B cell (primary cell): ENCODE data around the gene RASSF8. TPM values are rescaled to one million over a fixed set of nuclear protein-coding genes. Genes with fewer than 3 reads are reported as not detected.

ENCODE experiments used
- ATAC-seq: fragments of 200-7000 bp; cut with Tn5 transposase; one replicate; pipeline ENCODE4 v1.10.0; 2021; ENCODE audit warnings: low read depth, mild to moderate bottlenecking, moderate number of reproducible peaks, moderate library complexity
- CTCF ChIA-PET: fragments of 350-600 bp; sonication (Branson Sonifier 250); formaldehyde crosslinking; loops from one replicate; lab custom pipeline; 2021; ENCODE audit warnings: antibody characterized with exemption, inconsistent platforms; lab: Charles Lee
- POLR2A ChIA-PET: fragments of 350-600 bp; sonication (Branson Sonifier 250); formaldehyde crosslinking; loops from one replicate; lab custom pipeline; 2021; ENCODE audit warnings: antibody characterized with exemption; lab: Charles Lee
- DNase-seq: peaks from one replicate; pipeline ENCODE4 v3.0.0; 2013
- H2AFZ ChIP-seq: 2 replicates; pipeline ENCODE4 v1.6.1; 2012; ENCODE audit warnings: mild to moderate bottlenecking, low read depth, low read length; ENCODE audit not compliant: insufficient read depth, poor library complexity, severe bottlenecking
- H3K27ac ChIP-seq, 2 donors: 1 replicate in 1 of 2; 2 replicates in 1 of 2; pipeline ENCODE4 v1.5.1; 2012 to 2013; ENCODE audit warnings: low read length in 2 of 2, mild to moderate bottlenecking in 2 of 2, moderate library complexity in 1 of 2
- H3K27me3 ChIP-seq, 4 experiments: fragments of 200-600 bp in 1 of 4; sonication (generic) in 1 of 4; replicated peaks in 1 of 4; 1 replicate in 2 of 4; 2 replicates in 2 of 4; pipeline versions ENCODE4 v1.6.1 to v1.7.0; 2013 to 2016; ENCODE audit warnings: low read length in 3 of 4, mild to moderate bottlenecking in 2 of 4, mixed read lengths in 1 of 4, moderate library complexity in 1 of 4; ENCODE audit not compliant: insufficient read depth in 4 of 4, control insufficient read depth in 3 of 4; ENCODE audit errors: control extremely low read depth in 1 of 4
- H3K36me3 ChIP-seq, 2 experiments: replicated peaks in 1 of 2; 1 replicate in 1 of 2; 2 replicates in 1 of 2; pipeline versions ENCODE4 v1.6.1 to v1.7.1; 2013; ENCODE audit warnings: low read length in 1 of 2; ENCODE audit not compliant: insufficient read depth in 2 of 2, control insufficient read depth in 1 of 2; ENCODE audit errors: control extremely low read depth in 1 of 2, extremely low read depth in 1 of 2
- H3K4me1 ChIP-seq, 2 donors: fragments of 200-600 bp in 1 of 2; sonication (generic) in 1 of 2; 1 replicate in 1 of 2; 2 replicates in 1 of 2; pipeline versions ENCODE4 v1.5.1 to v1.6.1; 2013 to 2017; ENCODE audit warnings: low read length in 2 of 2; ENCODE audit not compliant: control insufficient read depth in 2 of 2, insufficient read depth in 2 of 2
- H3K4me2 ChIP-seq: replicated peaks from 2 replicates; pipeline ENCODE3; 2012; ENCODE audit warnings: mild to moderate bottlenecking, low read depth, low read length; ENCODE audit not compliant: poor library complexity, severe bottlenecking
- H3K4me3 ChIP-seq, 5 experiments: fragments of 200-600 bp in 1 of 5; sonication (generic) in 1 of 5; 1 replicate in 3 of 5; 2 replicates in 2 of 5; pipeline versions ENCODE4 v1.5.1 to v1.7.0; 2011 to 2016; ENCODE audit warnings: low read length in 4 of 5, mild to moderate bottlenecking in 4 of 5, low read depth in 2 of 5, control low read depth in 1 of 5, moderate library complexity in 1 of 5; ENCODE audit not compliant: insufficient read depth in 1 of 5; ENCODE audit errors: control extremely low read depth in 1 of 5, extremely low read depth in 1 of 5
- H3K79me2 ChIP-seq: fragments of 200-600 bp; sonication (generic); one replicate; pipeline ENCODE4 v1.6.0; 2016; ENCODE audit warnings: low read length; ENCODE audit not compliant: control insufficient read depth, insufficient read depth
- H3K9ac ChIP-seq: fragments of 200-600 bp; sonication (generic); 2 replicates; pipeline ENCODE4 v1.6.1; 2017; ENCODE audit warnings: mild to moderate bottlenecking, low read length, moderate library complexity
- H3K9me3 ChIP-seq, 3 donors: one replicate each; pipeline versions ENCODE4 v1.6.1 to v1.7.1; 2013; ENCODE audit warnings: low read length in 2 of 3; ENCODE audit not compliant: control insufficient read depth in 2 of 3, insufficient read depth in 1 of 3; ENCODE audit errors: control extremely low read depth in 1 of 3
- H4K20me1 ChIP-seq: 2 replicates; pipeline ENCODE4 v1.6.0; 2012; ENCODE audit warnings: mild to moderate bottlenecking, low read length; ENCODE audit not compliant: insufficient read depth, control insufficient read depth, poor library complexity, severe bottlenecking
- H3K27ac Mint-ChIP-seq: one replicate; pipeline ENCODE4 v1.8.0; 2021; ENCODE audit warnings: mixed read lengths
- H3K27me3 Mint-ChIP-seq: one replicate; pipeline ENCODE4 v1.8.0; 2021; ENCODE audit warnings: mixed read lengths
- H3K4me1 Mint-ChIP-seq: one replicate; pipeline ENCODE4 v1.8.0; 2021; ENCODE audit warnings: mixed read lengths
- H3K4me3 Mint-ChIP-seq: one replicate; pipeline ENCODE4 v1.8.0; 2021; ENCODE audit warnings: mixed read lengths
- H3K9me3 Mint-ChIP-seq: one replicate; pipeline ENCODE4 v1.8.0; 2022; ENCODE audit warnings: mixed read lengths; ENCODE audit not compliant: insufficient read depth
- CTCF ChIP-seq: fragments of 200-600 bp; IDR thresholded peaks from one replicate; pipeline ENCODE4 v1.8.0; 2022; ENCODE audit warnings: antibody characterized with exemption, mild to moderate bottlenecking
- EZH2 ChIP-seq: IDR thresholded peaks from 2 replicates; pipeline ENCODE4 v1.6.1; 2012; ENCODE audit warnings: borderline replicate concordance, low read depth, mild to moderate bottlenecking, moderate library complexity, low read length; ENCODE audit not compliant: insufficient read depth, poor library complexity, severe bottlenecking
- WGBS: methylation state at CpG from one replicate; pipeline ENCODE4 v1.1.5; 2013; ENCODE audit warnings: missing lambda C conversion rate; ENCODE audit not compliant: insufficient coverage; 5-methylcytosine and 5-hydroxymethylcytosine counted together
- intact Hi-C: fragments of 100-400 bp; cut with micrococcal nuclease; formaldehyde crosslinking; loops from one replicate; pipeline ENCODE4 v1.10.0; 2022
- polyA plus RNA-seq: library from polyadenylated mRNA; depleted of rRNA; stranded (reverse); fragments of >200 nt; gene quantifications from 2 replicates; pipeline ENCODE4 v1.2.3, GENCODE V29; 2012
- total RNA-seq, 2 donors: library from RNA; stranded (reverse); fragments of 120-200 nt in 1 of 2; gene quantifications; 1 replicate in 1 of 2; 2 replicates in 1 of 2; pipeline versions ENCODE4 v1.2.3 to v1.2.4, GENCODE V29; 2013 to 2022

RASSF8 gene
- total and polyA plus RNA-seq, 2 donors (not counting 1 experiment from before 2014, with no cell fraction given), result 0.01 to 0.49 TPM

DNA sequence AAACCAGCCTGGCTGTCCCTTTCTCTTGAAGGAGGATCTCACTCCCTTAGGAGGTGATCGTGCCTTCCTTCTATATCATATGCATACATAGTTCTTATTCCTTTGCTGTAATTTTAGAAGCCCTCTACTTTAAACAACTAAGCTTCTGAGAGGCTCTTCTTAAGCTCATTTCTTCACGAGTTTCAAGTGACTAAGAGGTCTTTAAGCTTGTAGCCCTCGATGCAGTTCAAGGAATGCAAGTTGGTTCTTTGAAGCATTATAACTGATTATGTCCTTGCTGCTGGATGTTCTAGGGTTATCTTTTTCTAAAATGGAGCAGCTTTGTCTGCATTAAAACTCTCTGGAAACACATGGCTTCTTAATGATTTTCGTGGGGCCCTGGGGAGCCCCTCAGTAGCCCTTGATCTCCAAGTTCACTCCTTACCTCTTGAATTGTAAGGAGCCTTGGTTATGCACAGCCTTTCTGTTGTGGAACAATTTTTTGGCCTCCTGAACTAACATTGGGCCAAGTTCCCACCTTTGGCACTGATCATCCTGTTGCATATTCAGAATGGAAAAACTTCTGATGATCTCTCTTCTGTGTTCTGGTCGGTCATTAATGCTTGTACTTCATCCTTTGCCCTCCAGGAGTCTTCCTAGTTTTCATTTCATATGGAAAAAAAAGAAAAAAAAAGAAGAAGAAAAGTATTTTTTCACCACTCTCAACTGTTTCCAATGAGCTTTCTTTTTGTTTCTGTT, 12.6 kb downstream of the RASSF8 start:
- no peak overlapping the region for H2AFZ ChIP-seq
- H3K4me3 ChIP-seq, result no peak overlapping the region
- ChIA-PET POLR2A (no interaction called here), CTCF (no interaction called here)
- no peaks in the 10 kb centered on the region for H4K20me1 ChIP-seq
- H3K27me3 Mint-ChIP-seq, result peaks cover 51% of the 10 kb centered on the region
- H3K9me3 Mint-ChIP-seq, result no peaks in the 10 kb centered on the region
- H3K4me1 Mint-ChIP-seq, result no peaks in the 10 kb centered on the region
- no peak overlapping the region for H3K27ac Mint-ChIP-seq
- H3K27me3 ChIP-seq, result peaks cover 0 to 5% (median 2%) of the 10 kb centered on the region in 4 experiments
- 91% methylated on average over 4 of the region's 5 CpGs for WGBS
- H3K4me3 Mint-ChIP-seq, result no peak overlapping the region
- DNase-seq, result no peak
- H3K4me2 ChIP-seq, result no peak overlapping the region
- intact Hi-C loops, result no loop called here
- TF ChIP-seq CTCF, result no peak
- no peak for TF ChIP-seq EZH2
- H3K9me3 ChIP-seq, result no peaks in the 10 kb centered on the region
- H3K9ac ChIP-seq, result no peak overlapping the region
- no peaks in the 10 kb centered on the region for H3K4me1 ChIP-seq
- ATAC-seq, result no peak
- no peaks in the 10 kb centered on the region for H3K36me3 ChIP-seq
- H3K27ac ChIP-seq, result no peak overlapping the region
- H3K79me2 ChIP-seq, result no peaks in the 10 kb centered on the region

GRCh38 chr12:25971654-25972041, 13.2 kb downstream of the RASSF8 start:
- ChIA-PET CTCF (no interaction called here), POLR2A (no interaction called here)
- no peaks in the 10 kb centered on the region for H3K9me3 Mint-ChIP-seq
- H3K4me3 ChIP-seq, result no peak overlapping the region
- no peaks in the 10 kb centered on the region for H3K9me3 ChIP-seq
- WGBS, result no CpG with 5 or more reads among the region's 2 CpGs
- TF ChIP-seq EZH2 (no peak), CTCF (no peak)
- H3K27ac Mint-ChIP-seq, result no peak overlapping the region
- H3K4me3 Mint-ChIP-seq, result no peak overlapping the region
- ATAC-seq (no peak), DNase-seq (no peak)
- peaks cover 0 to 5% (median 2%) of the 10 kb centered on the region in 4 experiments for H3K27me3 ChIP-seq
- H3K27ac ChIP-seq, result no peak overlapping the region
- no peak overlapping the region for H3K4me2 ChIP-seq
- H2AFZ ChIP-seq, result no peak overlapping the region
- peaks cover 53% of the 10 kb centered on the region for H3K27me3 Mint-ChIP-seq
- no peaks in the 10 kb centered on the region for H3K79me2 ChIP-seq
- no peaks in the 10 kb centered on the region for H3K4me1 Mint-ChIP-seq
- H3K4me1 ChIP-seq, result no peaks in the 10 kb centered on the region
- intact Hi-C loops, result no loop called here
- no peaks in the 10 kb centered on the region for H4K20me1 ChIP-seq
- H3K9ac ChIP-seq, result no peak overlapping the region
- no peaks in the 10 kb centered on the region for H3K36me3 ChIP-seq
